CD4-positive, alpha-beta T cell treated with Interferon alpha-2 for 1 hour (primary cell): ENCODE data around the gene DR1.

Experiments
- DNase-seq, 2 donors: peaks; one replicate each; pipeline ENCODE4 v3.0.0-alpha.2; 2020 to 2022

DR1 gene

GRCh38 chr1:93395195-93395594 lies 49.5 kb downstream of the DR1 start:
- DNase-seq: no peak

DNA sequence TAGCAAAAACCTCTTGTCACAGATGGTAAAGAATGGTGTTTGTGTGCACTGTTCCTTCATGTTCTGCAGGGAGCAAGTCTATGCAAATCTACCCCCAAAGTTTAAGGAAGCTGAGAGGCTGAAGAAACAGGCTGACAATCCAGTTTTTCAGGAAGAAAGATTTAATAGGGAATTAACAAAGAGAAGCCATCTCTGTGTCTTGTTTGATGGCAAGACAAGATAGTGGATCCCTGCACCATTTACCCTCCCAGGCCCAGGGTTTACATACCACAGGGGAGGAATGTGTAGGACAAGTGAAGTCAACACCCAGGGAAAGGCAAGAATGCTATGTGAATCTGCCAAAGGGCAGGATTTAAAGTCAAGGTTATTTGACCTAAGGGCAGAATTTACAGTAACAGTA lies 54.1 kb downstream of the DR1 start:
- DNase-seq: no peak

DNA sequence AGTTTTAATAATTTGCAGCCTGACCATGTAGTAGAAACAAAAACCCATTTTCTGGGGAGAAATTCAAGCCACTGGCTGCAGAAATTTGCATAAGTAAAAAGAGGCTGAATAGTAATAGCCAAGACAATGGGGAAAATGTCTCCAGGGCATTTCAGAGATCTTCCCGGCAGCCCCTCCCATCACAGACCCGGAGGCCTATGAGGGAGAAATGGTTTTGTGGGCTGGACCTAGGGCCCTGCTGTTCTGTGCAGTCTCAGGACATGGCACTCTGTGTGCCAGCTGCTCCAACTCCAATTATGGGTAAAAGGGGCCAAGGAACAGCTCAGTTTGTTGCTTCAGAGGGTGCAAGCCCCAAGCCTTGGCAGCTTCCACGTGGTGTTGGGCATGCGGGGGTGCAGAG lies 62.5 kb downstream of the DR1 start:
- no peak for DNase-seq

DNA sequence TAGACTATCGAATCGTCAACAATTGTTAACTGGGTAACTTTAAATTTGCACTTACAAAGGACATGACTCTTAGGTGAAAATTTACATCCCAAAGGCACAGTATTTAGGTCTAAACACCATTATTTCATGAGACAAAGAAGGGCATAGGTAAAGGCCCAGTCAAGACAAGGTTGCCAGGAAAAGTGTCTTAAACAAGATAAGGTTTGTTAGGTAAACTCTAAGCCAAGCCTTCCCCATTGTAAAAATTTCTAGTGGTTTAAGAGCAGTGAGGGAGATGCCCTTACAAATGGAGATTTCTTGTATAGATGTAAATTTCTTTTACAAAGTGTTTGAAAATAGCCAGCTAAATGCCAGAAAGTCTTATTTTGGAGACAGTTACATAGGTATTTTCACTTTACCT lies 65.3 kb downstream of the DR1 start:
- no peak for DNase-seq

GRCh38 chr1:93414749-93415148 lies 69.0 kb downstream of the DR1 start:
- no peak for DNase-seq

GRCh38 chr1:93415296-93415695 lies 69.6 kb downstream of the DR1 start:
- DNase-seq: no peak

DNA sequence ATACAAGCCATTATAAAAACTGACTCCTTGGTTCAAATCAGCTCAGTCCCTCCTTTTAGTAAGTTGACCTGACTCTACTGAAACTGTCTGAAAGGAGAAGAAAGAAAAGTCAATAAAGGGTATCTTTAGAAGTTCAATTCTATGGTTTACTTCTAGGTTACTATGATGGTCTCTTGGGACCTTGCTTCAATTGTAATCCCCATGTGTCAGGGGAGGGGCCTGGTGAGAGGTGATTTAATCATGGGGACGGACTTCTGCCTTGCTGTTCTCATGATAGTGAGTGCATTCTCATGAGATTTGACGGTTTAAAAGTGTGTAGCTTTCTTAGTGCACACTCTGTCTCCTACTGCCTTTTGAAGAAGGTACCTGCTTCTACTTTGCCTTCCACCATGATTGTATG lies 70.5 kb downstream of the DR1 start:
- no peak for DNase-seq
